Stimulated activated CD8-positive, alpha-beta memory T cell treated with anti-CD3 and anti-CD28 coated beads, Interleukin-15, amount 100 ng/mL, for 1 hour (primary cell): ENCODE measurements around the gene SLC35F6.
"Not testable (repeated sequence)": the region's sequence is repeated elsewhere in the genome, so short reads cannot be mapped to it uniquely, and the experiment has no call there.

ENCODE experiments used
- DNase-seq: peaks from one replicate; pipeline ENCODE4 v3.0.0-alpha.2; 2020; ENCODE audit warnings: low read depth

The SLC35F6 gene

GRCh38 chr2:26784570-26785234 is 20.6 kb downstream of the SLC35F6 start:
- DNase-seq = no peak

GRCh38 chr2:26785431-26786206 is 21.5 kb downstream of the SLC35F6 start, which contains the start of gene CENPA:
TSS of gene CENPA (plus strand) at chr2:26786056. CDS start at chr2:26786197, 141 bp downstream.
- DNase-seq = peak; percentile 92

- DNase-seq = no peak
These were observed 22.3 kb downstream of the SLC35F6 start for GRCh38 chr2:26786207-26787028.

DNA sequence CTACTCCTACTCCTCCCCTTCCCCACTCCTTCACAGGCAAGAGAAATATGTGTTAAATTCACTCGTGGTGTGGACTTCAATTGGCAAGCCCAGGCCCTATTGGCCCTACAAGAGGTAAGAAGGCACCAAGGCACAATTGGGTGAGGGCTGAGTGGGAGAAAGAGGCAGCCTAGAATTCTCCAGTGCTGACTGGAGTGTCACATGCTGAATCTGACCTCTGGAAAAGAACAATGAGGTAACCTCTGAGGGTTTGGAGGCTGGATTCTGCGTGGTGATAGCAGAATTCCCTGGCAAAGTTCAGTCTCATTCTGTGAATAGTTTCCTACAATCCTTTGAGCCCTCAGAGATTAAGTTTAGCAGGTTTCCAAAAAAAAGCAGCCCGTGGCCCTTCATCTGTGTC is 28.6 kb downstream of the SLC35F6 start:
- no peak for DNase-seq

GRCh38 chr2:26793518-26793917 is 29.4 kb downstream of the SLC35F6 start:
- DNase-seq = no peak

DNA sequence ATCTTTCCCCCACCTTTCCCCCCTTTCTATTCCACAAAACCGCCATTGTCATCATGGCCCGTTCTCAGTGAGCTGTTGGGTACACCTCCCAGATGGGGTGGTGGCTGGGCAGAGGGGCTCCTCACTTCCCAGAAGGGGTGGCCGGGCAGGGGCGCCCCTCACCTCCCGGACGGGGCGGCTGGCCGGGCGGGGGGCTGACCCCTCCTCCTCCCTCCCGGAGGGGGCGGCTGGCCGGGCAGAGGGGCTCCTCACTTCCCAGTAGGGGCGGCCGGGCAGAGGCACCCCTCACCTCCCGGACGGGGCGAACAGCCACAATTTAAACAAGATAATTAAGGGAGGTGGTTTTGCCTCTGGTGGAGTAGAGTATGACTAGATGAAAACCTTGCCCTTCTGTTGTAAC is 31.1 kb downstream of the SLC35F6 start:
- not testable (repeated sequence) for DNase-seq

GRCh38 chr2:26801328-26801727 is 37.2 kb downstream of the SLC35F6 start:
- DNase-seq = no peak

GRCh38 chr2:26801796-26802195 is 37.7 kb downstream of the SLC35F6 start:
- DNase-seq = no peak

DNA sequence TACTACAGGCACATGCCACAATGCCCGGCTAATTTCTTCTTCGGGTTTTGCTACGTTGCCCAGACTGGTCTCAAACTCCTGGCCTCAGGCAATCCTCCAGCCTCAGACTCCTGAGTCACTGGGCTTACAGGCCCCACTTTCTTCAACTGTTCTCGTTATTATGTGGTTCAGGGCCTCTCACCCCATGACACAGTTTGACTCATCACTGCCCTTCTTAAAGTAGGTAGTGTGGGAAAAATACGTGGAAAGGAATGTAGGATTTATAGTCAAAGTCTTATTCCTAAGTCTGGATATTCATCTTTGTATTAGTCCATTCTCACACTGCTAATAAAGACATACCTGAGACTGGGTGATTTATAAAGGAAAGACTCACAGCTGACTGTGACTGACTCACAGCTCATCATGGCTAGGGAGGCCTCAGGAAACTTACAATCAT is 41.2 kb downstream of the SLC35F6 start:
- DNase-seq = no peak

DNA sequence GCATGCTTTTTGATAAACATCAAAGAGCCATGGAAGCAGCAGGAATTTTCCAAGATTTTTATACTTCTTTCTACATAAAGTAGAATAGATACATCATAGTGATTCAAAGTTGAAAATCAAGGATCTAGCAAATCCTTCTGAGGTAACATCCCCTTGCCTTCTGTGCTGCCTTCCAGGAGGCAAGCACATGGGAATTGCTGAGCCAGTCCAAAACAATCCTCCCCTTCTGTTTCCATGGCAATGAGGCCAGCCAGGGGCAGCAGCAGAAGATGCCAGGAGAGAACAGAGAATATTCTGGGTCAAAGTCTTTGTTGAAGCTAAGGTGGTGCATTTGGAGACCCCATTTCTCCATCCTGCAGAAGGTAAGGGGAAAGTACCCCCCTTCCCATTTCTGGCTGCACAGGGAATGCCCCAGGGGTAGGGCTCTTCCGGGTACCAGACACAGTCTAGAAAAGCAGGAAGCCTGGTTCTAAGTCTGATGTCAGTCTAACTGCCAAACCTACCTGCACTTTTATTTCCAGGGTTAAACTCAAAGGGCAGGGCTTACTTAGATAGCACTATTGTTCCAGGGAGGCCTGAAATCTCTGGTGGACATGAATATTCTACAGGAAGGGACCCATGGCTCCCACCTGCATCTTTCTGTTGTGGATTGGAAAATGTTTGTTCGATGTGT is 43.8 kb downstream of the SLC35F6 start:
- no peak for DNase-seq

DNA sequence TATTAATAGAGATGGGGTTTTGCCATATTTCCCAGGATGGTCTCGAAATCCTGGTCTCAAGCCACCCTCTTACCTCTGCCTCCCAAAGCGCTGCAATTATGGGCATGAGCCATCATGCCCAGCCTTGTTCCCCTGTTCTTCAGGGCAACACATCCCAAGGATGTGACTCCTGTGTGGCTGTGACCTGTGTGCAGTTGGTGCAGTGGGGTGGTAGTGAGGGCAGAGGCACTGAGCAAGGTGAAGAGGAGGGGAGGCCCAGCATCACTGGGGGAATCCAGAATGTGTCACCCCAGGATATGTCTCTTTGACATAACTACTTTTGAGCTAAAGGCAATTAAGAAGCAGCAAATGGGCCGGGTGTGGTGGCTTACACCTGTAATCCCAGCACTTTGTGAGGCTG is 45.1 kb downstream of the SLC35F6 start:
- DNase-seq = no peak

GRCh38 chr2:26809876-26810577 is 45.9 kb downstream of the SLC35F6 start:
- no peak for DNase-seq

DNA sequence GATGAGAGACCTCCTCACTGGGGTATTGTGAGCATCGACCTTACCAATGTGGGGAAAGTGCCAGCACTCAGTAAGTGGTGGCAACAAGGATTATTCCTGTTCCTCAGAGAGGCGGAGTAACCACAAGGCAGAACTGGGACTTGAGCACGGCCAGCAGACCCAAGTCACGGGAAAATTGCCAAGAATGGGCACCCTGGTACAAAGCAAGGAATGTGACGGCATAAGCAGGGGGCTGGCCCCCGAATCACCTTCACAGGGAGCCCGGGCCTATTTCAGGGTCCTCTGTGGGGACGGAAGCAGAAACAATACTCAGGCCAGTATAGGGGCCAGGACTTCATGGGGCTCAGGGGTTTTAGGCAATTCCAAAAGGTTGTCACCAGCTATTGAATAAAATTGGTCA is 47.2 kb downstream of the SLC35F6 start:
- DNase-seq = no peak

GRCh38 chr2:26811791-26812694 is 48.0 kb downstream of the SLC35F6 start:
- no peak for DNase-seq

GRCh38 chr2:26812731-26813130 is 48.6 kb downstream of the SLC35F6 start:
- DNase-seq = no peak

DNA sequence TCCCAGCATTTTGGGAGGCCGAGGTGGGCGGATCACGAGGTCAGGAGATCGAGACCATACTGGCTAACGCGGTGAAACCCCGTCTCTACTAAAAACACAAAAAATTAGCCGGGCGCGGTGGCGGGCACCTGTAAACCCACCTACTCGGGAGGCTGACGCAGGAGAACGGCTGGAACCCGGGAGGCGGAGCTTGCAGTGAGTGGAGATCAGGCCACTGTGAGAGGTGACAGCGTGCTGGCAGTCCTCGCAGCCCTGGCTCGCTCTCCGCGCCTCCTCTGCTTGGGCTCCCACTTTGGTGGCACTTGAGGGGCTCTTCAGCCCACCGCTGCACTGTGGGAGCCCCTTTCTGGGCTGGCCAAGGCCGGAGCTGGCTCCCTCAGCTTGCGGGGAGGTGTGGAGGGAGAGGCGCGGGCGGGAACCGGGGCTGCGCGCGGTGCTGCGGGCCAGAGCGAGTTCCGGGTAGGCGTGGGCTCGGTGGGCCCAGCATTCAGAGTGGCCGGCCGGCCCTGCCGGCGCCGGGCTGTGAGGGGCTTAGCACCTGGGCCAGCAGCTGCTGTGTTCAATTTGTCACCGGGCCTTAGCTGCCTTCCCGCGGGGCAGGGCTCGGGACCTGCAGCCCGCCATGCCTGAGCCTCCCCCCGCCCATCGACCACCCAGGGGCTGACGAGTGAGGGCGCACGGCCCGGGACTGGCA is 50.1 kb downstream of the SLC35F6 start:
- DNase-seq = not testable (repeated sequence)

DNA sequence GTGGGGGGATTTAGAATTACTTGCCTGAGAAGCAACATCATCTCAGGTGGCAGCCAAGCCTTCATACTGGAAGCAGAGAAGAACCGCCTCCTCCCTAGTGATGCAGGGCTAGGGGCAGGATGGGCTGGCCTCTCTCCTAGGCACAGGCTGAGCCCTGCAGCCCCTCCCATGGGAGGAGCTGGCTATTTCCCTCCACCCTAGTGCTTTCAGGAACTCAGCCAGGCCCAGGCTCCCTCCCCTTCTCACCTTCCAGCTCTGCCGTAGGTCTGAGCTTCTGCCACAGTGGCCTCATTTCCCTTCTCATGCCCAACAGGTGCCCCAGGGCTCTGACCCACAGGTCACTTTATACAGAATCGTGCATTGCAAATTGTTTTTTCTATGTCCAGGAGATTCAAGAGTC is 52.8 kb downstream of the SLC35F6 start:
- DNase-seq = no peak

- DNase-seq = no peak
These were observed 54.2 kb downstream of the SLC35F6 start for GRCh38 chr2:26818255-26818654.

DNA sequence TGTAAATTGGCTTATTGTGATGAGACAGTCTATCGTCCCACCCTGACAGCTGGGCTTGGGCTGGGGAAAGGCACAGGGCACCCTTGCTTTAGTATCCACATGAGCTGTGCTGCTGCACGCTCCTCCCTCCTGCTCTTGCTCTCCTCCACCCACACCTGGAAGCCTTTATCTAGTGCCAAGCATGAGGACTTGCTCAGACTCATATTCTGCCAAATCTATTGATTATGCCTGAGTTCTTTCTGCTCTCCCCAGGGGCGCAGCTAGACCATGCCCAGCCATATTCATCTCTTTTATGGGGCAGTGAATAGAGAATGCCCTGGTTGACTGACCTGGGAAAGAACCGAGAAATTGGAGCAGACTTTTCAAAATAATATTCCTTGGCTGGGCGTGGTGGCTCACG is 54.9 kb downstream of the SLC35F6 start:
- no peak for DNase-seq

GRCh38 chr2:26820932-26821331 is 56.8 kb downstream of the SLC35F6 start:
- DNase-seq = no peak
